ENCODE results near the gene PGLYRP2. TPM values are rescaled to one million over a fixed set of nuclear protein-coding genes. Genes with fewer than 3 reads are reported as not detected.

The PGLYRP2 gene
- polyA plus RNA-seq, 1 of the 3 experiments (the other 2 are of a cell fraction): not detected

- no peak overlapping the region; a peak in 1 of 4 replicates for H3K4me3 ChIP-seq (ENCODE audit: low read depth in 2 of 2, low read length in 1 of 2)
- H2AFZ ChIP-seq (ENCODE audit: low read depth): no peak overlapping the region
- H3K4me1 ChIP-seq (ENCODE audit: control insufficient read depth in 1 of 2, insufficient read depth in 2 of 2, low read depth in 1 of 2, low read length in 1 of 2): peaks cover 5 to 41% of the 10 kb centered on the region in 2 experiments; a peak in 3 of 4 replicates
- no peak for DNase-seq
- no peaks in the 10 kb centered on the region for H3K27me3 ChIP-seq (ENCODE audit: insufficient read depth)
- H3K9me3 ChIP-seq: no peaks in the 10 kb centered on the region
- 94% methylated on average over 12 of the region's 22 CpGs for WGBS (ENCODE audit: low lambda C conversion rate)
- H3K36me3 ChIP-seq (replicated peaks in 1 of 2; ENCODE audit: control insufficient read depth in 1 of 2, insufficient read depth in 2 of 2, low read length in 1 of 2): peaks cover 36 to 47% of the 10 kb centered on the region in 2 experiments
- no peak overlapping the region for H3K4me2 ChIP-seq
- peaks cover 5% of the 10 kb centered on the region for H4K20me1 ChIP-seq (ENCODE audit: insufficient read depth)
- H3K27ac ChIP-seq (ENCODE audit: low read depth in 2 of 2, low read length in 1 of 2): peak overlapping the region in 1 of 2 experiments; percentile 94; a peak in 2 of 4 replicates
- H3K9me2 ChIP-seq: no peaks in the 10 kb centered on the region
- POLR2A ChIA-PET: interaction anchor here (1.2 to 1.8 kb wide), 3 partner anchors 11 to 43 kb away, joined by 4 to 8 read pairs (median 5); partner anchors contain the start of gene AKAP8
- H3K9ac ChIP-seq: no peak overlapping the region
- no peak for TF ChIP-seq CTCF (IDR thresholded peaks at IDR 0.05)
- no peak for TF ChIP-seq NRF1 (IDR thresholded peaks at IDR 0.05; ENCODE audit: low read depth, low read length)
- TF ChIP-seq GATA2 (CRISPR knock-in tag; IDR thresholded peaks at IDR 0.05): no peak
- no peak for TF ChIP-seq RAD21 (IDR thresholded peaks at IDR 0.05; ENCODE audit: low read length)
- no peak for TF ChIP-seq PBX3 (IDR thresholded peaks at IDR 0.05)
- no peak for TF ChIP-seq FOSL2 (IDR thresholded peaks at IDR 0.05; ENCODE audit: borderline replicate concordance, low read depth)
- TF ChIP-seq TAF1 (IDR thresholded peaks at IDR 0.05; ENCODE audit: borderline replicate concordance, low read depth, low read length): no peak
- TF ChIP-seq GABPA (IDR thresholded peaks at IDR 0.05; ENCODE audit: low read depth): no peak
- TF ChIP-seq FOXJ3 (CRISPR knock-in tag; IDR thresholded peaks at IDR 0.05): no peak
- no peak for TF ChIP-seq REST (IDR thresholded peaks at IDR 0.05; ENCODE audit: low read depth, low read length)
- no peak for TF ChIP-seq CHD2 (IDR thresholded peaks at IDR 0.05; ENCODE audit: low read length, partially characterized antibody)
- CTCF ChIA-PET: interaction anchor here (0.7 to 1.9 kb wide), 5 partner anchors 10 to 245 kb away, joined by 3 to 9 read pairs (median 3); no protein-coding TSS in a partner anchor
- H3K79me2 ChIP-seq (ENCODE audit: insufficient read depth): peaks cover 13% of the 10 kb centered on the region
- peaks cover 10% of the 10 kb centered on the region for H3F3A ChIP-seq (replicated peaks; ENCODE audit: insufficient read depth)
Measured at GRCh38 chr19:15422296-15423075, 56.8 kb downstream of the PGLYRP2 start.

Data from SK-N-SH (cell line).